Activated CD4-positive, alpha-beta T cell treated with anti-CD3 and anti-CD28 coated beads, Interleukin-2, Interleukin-4, amounts not matched to agents 100 ng/mL and 50 ng/mL, durations not matched to agents 16 hours and 8 hours (primary cell): ENCODE measurements around the gene PSMB4.
"Not testable (repeated sequence)": the region's sequence is repeated elsewhere in the genome, so short reads cannot be mapped to it uniquely, and the experiment has no call there.

ENCODE experiments used
- DNase-seq: peaks from one replicate; pipeline ENCODE4 v3.0.0-alpha.2; 2020; ENCODE audit warnings: low spot score

PSMB4 gene

GRCh38 chr1:151390221-151391078, 8.9 kb upstream of the PSMB4 start:
- DNase-seq = not testable (repeated sequence)

DNA sequence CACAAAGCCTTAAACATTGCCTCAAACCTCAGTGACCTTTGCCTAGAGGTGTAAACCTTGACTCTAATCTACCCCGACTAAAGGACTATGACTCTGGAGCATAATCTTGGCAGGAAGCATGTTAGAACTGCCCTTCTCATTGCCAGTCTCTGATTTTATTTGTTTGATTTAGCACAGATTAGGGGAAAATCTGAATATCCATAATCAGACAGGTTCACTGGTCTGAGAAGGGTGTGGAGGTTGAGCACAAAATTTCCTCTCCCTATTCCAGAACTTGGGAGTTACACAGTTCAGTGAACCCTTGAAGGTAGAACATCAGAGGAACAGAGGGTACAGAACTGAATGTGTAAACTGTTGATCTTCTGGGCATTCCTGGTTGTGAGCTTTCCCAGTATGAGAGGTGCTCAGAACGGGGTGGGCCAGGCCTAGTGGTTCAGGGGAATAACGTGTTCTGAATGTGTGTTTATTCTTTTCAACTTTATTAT, 8.3 kb upstream of the PSMB4 start:
- DNase-seq = no peak

DNA sequence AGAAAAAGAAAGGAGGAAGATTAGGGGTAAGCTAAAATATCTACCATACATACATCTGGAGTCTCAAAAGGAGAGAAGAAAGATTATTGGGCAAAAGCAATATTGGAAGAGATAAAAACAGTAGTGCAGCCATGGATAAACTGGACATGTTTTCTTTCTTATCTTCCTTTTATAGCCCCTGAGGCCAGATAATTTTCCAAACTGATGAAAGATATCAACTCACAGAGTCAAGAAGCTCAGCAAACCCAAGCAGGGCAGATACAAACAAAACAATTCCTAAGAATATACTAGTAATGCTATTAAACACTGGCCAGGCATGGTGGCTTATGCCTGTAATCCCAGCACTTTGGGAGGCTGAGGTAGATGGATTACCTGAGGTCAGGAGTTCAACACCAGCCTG, 5.8 kb upstream of the PSMB4 start:
- DNase-seq = no peak

GRCh38 chr1:151396265-151396664, 3.1 kb upstream of the PSMB4 start:
- not testable (repeated sequence) for DNase-seq

GRCh38 chr1:151401125-151401788, 1.9 kb downstream of the PSMB4 start:
- DNase-seq = no peak

- DNase-seq = no peak
Observed at GRCh38 chr1:151401860-151402259, 2.5 kb downstream of the PSMB4 start.

- DNase-seq = no peak
Observed at GRCh38 chr1:151402764-151403163, 3.4 kb downstream of the PSMB4 start.

DNA sequence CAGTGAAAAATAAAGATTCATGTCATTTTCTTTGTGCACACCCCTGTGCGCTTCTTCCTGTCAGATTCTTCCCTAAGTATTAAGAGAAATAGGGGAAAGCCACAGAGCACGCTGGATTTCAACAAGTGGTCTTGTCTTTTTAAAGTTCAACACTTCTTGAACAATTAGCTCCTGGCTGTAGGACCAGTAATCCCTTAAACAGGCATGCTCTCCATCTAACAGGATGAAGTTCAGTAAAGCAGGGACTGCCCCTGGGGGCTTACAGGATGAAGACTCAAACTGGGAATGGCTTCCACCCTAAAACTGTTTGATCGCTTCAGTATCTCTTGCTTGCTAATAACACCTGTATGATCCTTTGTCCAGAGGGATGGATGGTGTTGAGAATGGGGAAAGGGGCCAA, 4.2 kb downstream of the PSMB4 start:
- no peak for DNase-seq

DNA sequence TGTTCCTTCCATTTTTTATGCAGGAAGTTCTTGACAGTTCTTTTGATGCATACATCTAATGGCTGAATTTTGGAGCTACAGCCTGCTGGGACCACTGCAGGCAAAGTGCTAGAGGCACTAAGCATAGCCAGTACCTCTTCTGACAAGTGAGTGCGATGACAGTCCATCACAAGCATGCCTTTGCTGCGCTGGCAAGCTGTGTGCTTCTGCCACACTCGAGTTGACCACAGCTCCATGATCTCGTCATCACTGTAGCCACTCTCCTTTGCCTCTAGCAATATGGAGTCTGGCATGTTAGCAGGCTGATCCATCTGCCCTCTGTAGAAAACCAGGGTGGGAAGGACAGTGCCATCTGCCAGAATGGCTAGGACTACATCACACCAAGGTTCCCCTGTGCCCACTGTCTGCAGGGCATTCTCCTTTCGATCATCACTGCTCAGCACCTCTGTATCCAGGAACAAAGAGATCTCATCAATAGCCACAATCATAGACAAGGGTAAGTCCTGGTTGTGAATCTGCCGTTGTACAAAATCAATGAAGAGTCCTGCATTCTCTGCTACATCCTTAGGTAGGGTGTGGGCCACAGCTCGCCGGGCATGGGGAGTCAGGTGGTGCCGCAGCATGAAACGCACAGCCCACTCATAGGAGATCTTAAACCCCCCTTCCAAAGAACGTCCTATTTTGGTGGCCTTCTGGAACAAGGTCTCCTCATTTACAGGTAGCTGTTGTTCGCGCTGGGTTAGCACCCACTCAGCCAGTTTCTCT, 6.0 kb downstream of the PSMB4 start:
- DNase-seq = no peak

GRCh38 chr1:151406176-151406575, 6.8 kb downstream of the PSMB4 start:
- no peak for DNase-seq

- DNase-seq = no peak
Observed at GRCh38 chr1:151407304-151407703, 7.9 kb downstream of the PSMB4 start.

- no peak for DNase-seq
Observed at GRCh38 chr1:151408891-151409290, 9.5 kb downstream of the PSMB4 start.

DNA sequence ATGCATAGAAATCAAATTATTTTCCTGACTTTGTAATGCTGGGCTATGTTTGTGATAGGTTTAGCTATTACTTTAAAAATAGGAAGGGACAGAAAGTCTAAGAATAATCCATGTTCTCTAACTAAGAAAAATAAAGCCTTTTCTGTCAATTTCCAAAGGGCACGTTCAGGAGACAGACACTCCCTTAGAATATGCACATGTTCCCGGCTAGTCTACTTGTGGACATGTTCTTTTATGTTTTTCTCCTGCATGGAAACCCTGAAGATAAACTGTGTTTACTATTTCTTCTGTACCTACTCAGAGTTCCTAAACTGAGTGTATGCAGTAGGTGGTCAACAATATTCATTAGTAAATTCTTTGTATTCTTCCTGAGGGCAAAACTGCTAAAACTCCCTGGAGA, 12.5 kb downstream of the PSMB4 start:
- DNase-seq = no peak

- no peak for DNase-seq
Observed at GRCh38 chr1:151416231-151416630, 16.9 kb downstream of the PSMB4 start.

DNA sequence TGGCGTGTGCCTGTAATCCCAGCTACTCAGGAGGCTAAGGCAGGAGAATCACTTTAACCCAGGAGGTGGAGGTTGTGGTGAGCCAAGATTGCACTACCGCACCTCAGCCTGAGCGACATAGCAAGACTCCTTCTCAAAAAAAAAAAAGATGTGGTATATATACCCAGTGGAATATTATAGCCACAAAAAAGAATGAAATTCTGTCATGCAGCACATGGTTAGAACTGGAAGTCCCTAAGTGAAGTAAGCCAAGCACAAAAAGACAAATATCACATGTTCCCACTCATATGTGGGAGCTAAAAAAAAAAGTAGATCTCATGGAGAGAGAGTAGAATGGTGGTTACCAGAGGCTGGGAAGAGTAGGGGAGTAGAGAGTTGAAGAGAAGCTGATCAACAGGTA, 18.7 kb downstream of the PSMB4 start:
- DNase-seq = no peak

GRCh38 chr1:151419819-151420218, 20.4 kb downstream of the PSMB4 start:
- DNase-seq = no peak

DNA sequence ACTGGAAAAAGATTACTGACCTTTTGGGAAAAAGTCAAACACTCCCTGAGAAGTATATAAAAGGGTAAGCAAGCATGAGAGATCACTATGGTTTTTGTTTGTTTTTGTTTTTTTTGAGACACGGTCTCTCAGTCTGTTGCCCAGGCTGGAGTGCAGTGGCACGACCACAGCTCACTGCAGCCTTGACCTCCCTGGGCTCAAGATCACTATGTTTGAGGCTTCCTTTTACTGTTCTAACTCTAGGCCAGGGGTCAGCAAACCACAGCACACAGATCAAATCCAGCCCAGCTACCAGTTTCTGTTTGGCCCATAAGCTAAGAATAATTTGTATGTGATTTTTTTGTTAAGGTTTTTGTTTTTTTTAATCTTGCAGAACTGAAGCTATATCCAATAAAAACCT, 25.7 kb downstream of the PSMB4 start:
- no peak for DNase-seq

GRCh38 chr1:151428068-151428467, 28.7 kb downstream of the PSMB4 start:
- DNase-seq = no peak

GRCh38 chr1:151433827-151434226, 34.5 kb downstream of the PSMB4 start:
- DNase-seq = not testable (repeated sequence)

DNA sequence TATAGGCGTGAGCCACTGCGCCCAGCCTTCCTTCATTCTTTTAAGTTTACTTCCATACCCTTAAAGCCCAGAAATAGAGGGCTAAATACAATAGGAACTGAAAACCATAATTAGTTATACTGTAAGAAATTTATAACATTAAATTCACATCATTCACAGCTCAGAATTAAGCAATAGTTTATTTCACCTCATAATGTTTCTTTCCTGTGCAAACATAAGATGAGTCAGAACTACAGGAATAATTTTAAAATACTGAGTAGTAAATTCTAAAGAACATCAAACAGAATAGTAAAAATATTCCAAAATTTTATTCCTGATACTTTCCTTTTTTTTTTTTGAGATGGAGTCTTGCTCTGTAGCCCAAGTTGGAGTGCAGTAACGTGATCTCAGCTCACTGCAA, 35.8 kb downstream of the PSMB4 start:
- DNase-seq = no peak

- no peak for DNase-seq
Observed at GRCh38 chr1:151436985-151437384, 37.6 kb downstream of the PSMB4 start.

DNA sequence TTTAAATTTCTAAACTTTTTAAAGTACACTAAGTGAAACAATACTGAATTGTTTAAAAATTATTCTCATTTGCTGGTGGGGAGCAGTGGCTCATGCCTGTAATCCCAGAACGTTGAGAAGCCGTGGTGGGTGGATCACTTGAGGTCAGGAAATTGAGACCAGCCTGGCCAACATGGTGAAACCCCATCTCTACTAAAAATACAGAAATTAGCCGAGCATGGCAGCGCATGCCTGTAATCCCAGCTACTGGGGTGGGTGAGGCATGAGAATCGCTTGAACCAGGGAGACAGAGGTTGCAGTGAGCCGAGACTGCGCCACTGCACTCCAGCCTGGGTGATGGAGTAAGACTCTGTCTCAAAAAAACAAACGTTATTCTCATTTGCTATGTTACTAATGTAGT, 38.0 kb downstream of the PSMB4 start:
- not testable (repeated sequence) for DNase-seq
